BJ (cell line): Measurements from ENCODE around the gene CRB3. TPM values are rescaled to one million over a fixed set of nuclear protein-coding genes. Genes with fewer than 3 reads are reported as not detected.
"Not testable (repeated sequence)": the region's sequence is repeated elsewhere in the genome, so short reads cannot be mapped to it uniquely, and the experiment has no call there.

Experiments used
- CTCF ChIA-PET: fragments of 350-600 bp; formaldehyde crosslinking; extraction: SDS; loops from one replicate; lab custom pipeline; 2021; ENCODE audit warnings: antibody characterized with exemption, inconsistent platforms; lab: Yijun Ruan, JAX
- POLR2A ChIA-PET: fragments of 300-600 bp; sonication (Branson Sonifier 250); formaldehyde crosslinking; extraction: SDS; loops from one replicate; lab custom pipeline; 2021; ENCODE audit warnings: antibody characterized with exemption; lab: Charles Lee
- DNase-seq: peaks from one replicate; pipeline ENCODE4 v3.0.0-alpha.2; 2011; ENCODE audit warnings: low read depth
- H3K27me3 ChIP-seq: 2 replicates; pipeline ENCODE4 v1.6.0; 2011; ENCODE audit warnings: low read length; ENCODE audit not compliant: control insufficient read depth, insufficient read depth
- H3K36me3 ChIP-seq: 2 replicates; pipeline ENCODE4 v1.5.1; 2011; ENCODE audit warnings: low read length; ENCODE audit not compliant: control insufficient read depth, insufficient read depth
- H3K4me3 ChIP-seq: 2 replicates; pipeline ENCODE4 v1.5.1; 2011; ENCODE audit warnings: low read depth, mild to moderate bottlenecking, control low read depth, low read length
- polyA plus RNA-seq: library from polyadenylated mRNA; depleted of rRNA; stranded (reverse); fragments of >200 nt; gene quantifications from 2 replicates; pipeline ENCODE4 v1.2.3, GENCODE V29; 2011
- TF ChIP-seq, protein P1 (sequence below): IDR thresholded peaks from 2 replicates; pipeline ENCODE4 v1.5.1; 2011; ENCODE audit warnings: low read depth, mild to moderate bottlenecking, control low read depth, inconsistent platforms, low read length, moderate library complexity; ENCODE audit not compliant: insufficient read depth

The CRB3 gene
- polyA plus RNA-seq, 1 experiment, result not detected

DNA sequence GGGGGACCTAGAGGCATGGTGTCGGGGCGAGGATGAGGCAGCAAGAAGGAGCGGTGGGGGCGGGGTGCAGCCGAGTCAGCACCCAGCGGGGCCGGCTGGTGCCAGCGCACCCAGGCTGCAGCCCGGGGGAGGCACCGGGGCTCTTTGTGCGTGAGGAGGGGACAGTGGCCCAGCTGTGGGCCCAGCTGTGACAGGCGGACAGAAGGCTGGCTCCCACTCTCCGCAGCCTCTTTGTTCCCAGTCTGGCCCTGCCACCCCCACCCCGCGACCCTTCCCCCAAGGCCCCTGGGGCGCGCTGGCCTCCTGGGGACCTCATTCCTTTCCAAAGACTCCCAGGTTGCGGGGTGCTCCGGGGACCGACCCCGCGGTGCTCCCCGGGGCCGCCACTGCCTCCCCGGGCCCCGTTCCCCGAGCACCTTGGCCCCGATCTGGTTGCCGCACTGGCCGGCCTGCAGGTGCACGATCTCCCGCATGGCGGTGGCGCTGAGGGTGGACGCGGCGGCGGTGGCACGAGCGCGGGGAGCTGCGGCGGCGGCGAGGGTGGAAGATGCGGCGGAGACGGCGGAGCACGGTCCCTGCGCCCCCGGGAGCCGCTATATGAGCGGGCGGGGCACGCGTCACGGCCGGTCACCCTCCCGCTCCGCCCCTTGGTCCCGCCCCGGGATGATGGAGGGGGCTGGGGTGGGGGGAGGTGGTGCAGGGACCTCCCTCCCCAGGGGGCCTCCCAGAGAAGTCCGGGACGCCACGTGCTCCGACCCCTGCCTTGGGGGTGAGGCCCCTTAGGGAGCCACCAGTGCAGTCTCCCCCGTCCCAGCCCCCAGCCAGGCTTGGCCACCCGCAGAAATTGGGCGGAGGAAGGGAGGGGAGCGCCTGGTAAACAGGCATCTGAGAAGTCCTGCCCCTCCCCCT, 37.9 kb downstream of the CRB3 start, which contains the start of gene TUBB4A:
Gene TUBB4A, minus strand, starts transcription at position 570 of the 909 bp plus-strand sequence. Its CDS starts 97 bp downstream, at position 473.
- TF ChIP-seq, protein P1, sequence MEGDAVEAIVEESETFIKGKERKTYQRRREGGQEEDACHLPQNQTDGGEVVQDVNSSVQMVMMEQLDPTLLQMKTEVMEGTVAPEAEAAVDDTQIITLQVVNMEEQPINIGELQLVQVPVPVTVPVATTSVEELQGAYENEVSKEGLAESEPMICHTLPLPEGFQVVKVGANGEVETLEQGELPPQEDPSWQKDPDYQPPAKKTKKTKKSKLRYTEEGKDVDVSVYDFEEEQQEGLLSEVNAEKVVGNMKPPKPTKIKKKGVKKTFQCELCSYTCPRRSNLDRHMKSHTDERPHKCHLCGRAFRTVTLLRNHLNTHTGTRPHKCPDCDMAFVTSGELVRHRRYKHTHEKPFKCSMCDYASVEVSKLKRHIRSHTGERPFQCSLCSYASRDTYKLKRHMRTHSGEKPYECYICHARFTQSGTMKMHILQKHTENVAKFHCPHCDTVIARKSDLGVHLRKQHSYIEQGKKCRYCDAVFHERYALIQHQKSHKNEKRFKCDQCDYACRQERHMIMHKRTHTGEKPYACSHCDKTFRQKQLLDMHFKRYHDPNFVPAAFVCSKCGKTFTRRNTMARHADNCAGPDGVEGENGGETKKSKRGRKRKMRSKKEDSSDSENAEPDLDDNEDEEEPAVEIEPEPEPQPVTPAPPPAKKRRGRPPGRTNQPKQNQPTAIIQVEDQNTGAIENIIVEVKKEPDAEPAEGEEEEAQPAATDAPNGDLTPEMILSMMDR, result no peak
- H3K4me3 ChIP-seq, result no peak within 1 kb of the TSS

DNA sequence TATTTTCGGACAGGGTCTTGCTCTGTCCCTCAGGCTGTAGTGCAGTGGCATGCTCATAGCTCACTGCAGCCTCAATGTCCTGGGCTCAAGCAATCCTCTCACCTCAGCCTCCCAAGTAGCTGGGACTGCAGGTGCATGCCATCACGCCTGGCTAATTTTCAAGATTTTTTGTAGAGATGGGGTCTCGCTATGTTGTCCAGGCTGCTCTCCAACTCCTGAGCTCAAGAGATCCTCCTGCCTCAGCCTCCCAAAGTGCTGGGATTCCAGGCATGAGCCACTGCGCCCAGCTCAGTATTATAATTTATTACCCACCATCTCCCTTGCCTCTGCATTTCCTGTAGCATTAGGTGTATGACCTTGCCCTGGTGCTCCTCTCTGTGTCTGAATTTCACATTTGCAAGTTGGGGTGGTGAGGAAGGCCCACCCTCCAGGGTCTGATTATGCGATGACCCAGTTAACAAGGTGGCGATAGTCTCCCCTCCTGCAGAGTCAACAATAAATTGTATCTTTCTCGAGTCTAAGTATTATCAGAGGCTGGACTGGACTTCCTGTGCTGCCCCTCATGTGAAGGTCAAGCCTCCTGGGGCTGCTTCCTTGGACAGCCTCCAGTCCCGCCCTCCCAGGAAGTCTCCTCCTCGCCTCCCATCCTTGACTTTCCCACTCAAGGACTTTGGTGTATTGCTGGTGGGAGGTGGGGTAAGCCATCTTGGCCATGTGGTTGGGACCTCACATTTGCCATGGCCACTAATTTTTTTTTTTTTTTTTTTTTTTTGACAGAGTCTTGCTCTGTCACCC, 39.5 kb downstream of the CRB3 start:
- ChIA-PET POLR2A (no interaction called here), CTCF (interaction anchor here (0.6 to 0.9 kb wide), 2 partner anchors 18 to 782 kb away, joined by 3 read pairs; no protein-coding TSS in a partner anchor)
- TF ChIP-seq, protein P1, result no peak
- DNase-seq, result no peak
- Histone ChIP-seq H3K4me3 (no peak overlapping the region), H3K36me3 (no peaks in the 10 kb centered on the region), H3K27me3 (peaks cover 6% of the 10 kb centered on the region)

More for the DNA sequence above, 37.9 kb downstream of the CRB3 start, which contains the start of gene TUBB4A:
- Histone ChIP-seq H3K36me3 (no peaks in the 10 kb centered on the region), H3K27me3 (peaks cover 6% of the 10 kb centered on the region)
- CTCF ChIA-PET, result interaction anchor here (1.2 kb wide), 1 partner anchor 15 kb away, joined by 3 read pairs; no protein-coding TSS in a partner anchor
- DNase-seq, result no peak
- POLR2A ChIA-PET, result no interaction called here

DNA sequence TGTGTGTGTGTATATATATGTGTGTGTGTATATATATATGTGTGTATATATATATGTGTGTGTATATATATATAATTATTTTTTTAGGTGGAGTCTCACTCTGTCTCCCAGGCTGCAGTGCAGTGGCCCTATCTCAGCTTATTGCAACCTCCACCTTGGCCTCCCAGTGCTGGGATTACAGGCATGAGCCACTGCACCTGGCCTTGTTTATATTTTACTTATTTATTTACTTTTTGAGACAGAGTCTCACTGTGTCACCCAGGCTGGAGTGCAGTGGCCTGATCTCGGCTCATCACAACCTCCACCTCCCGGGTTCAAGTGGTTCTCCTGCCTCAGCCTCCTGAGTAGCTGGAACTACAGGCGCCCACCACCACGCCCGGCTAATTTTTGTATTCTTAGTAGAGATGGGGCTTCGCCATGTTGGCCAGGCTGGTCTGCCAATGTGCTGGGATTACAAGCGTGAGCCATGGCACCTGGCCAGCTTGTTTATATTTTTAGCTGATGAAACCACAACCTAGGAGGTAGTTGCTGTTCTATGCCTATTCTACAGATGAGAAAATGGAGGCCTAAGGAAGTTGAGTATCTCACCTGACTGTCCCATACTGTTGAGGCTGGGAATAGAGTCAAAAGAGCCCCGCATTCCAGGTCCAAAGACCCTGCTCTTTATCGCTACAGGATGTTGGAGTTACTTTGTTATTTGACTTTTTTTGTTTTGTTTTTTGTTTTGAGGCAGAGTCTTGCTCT, 44.1 kb downstream of the CRB3 start:
- H3K4me3 ChIP-seq, DNase-seq, H3K27me3 ChIP-seq, POLR2A ChIA-PET, H3K36me3 ChIP-seq: not testable (repeated sequence)
- CTCF ChIA-PET, result interaction anchor here (1.9 kb wide), 1 partner anchor 9 kb away, joined by 7 read pairs; no protein-coding TSS in a partner anchor

DNA sequence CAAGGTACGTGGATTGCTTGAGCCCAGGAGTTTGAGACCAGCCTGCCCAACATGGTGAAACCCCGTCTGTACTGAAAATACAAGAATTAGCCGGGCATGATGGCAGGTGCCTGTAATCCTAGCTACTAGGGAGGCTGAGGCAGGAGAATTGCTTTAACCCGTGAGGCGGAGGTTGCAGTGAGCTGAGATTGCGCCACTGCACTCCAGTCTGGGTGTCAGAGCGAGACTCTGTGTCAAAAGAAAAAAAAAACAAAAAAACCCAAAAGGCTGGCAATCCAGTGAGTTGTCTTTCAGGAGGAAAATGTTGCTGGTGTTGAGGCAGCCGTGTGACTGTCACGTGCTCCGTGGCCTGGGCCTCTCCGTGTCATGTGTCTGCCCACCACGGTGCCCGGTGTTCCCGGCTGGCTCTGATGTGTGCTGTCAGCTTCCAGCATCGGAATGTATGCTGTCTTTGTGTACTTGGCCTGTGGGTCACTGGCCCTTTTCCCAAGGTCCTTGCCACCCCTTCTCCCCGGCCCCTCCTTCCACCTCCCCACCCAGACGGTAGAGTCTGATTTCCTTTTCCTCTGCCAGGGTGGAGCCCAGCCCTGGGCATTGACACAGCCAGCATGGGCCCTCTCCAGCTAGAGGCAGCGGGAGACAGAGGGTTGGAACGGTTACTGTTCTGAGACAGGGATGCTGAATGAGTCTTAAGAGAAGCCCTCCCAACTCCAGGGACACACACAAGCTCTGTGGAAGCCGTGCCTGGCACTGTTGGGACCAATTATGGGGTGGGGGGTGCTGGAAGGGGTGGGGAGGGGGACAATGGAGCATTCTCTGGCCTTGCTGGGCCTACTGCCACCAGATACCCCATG, 45.3 kb downstream of the CRB3 start:
- H3K4me3 ChIP-seq, result no peak overlapping the region
- DNase-seq, result no peak
- TF ChIP-seq, protein P1, result no peak
- no peaks in the 10 kb centered on the region for H3K36me3 ChIP-seq
- ChIA-PET POLR2A (no interaction called here), CTCF (no interaction called here)
- no peaks in the 10 kb centered on the region for H3K27me3 ChIP-seq

DNA sequence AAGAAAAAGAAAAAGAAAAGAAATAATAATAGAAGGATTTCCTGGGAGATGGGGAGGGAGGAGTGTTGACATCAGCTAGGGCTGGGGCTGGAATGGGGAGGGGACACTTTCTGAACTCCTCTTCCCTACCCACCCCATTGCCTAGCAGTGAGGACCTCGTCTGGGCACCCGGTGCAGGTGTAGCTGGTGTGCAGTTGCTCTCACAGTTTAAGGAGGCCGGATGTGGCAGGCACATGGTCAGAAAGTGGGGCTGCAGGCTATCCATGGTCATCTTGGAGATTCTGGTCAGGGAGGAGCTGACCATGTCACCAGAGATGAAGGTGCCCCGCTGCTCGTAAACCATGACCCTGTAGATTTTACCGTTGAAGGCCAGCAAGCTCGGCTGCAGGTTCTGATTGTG, 46.5 kb downstream of the CRB3 start:
- no peak for DNase-seq
- H3K4me3 ChIP-seq, result no peak overlapping the region
- H3K27me3 ChIP-seq, result no peaks in the 10 kb centered on the region
- H3K36me3 ChIP-seq, result no peaks in the 10 kb centered on the region
- TF ChIP-seq, protein P1, result no peak
- ChIA-PET POLR2A (no interaction called here), CTCF (no interaction called here)
